WTC11 (cell line): Measurements from ENCODE around the gene SLC16A10.

Experiments used
- CREB1 ChIP-seq: sonication (generic); formaldehyde crosslinking; IDR thresholded peaks from 2 replicates; pipeline ENCODE4 v1.8.0; 2023; ENCODE audit warnings: mild to moderate bottlenecking, missing genetic modification reagents
- JUN ChIP-seq: sonication (generic); formaldehyde crosslinking; IDR thresholded peaks from 2 replicates; pipeline ENCODE4 v1.8.0; 2023; ENCODE audit warnings: mild to moderate bottlenecking, missing genetic modification reagents
- KAT7 ChIP-seq: sonication (generic); formaldehyde crosslinking; IDR thresholded peaks from 2 replicates; pipeline ENCODE4 v1.8.1; 2023; ENCODE audit warnings: missing genetic modification reagents, mild to moderate bottlenecking, borderline replicate concordance
- RELA ChIP-seq: sonication (generic); formaldehyde crosslinking; IDR thresholded peaks from 2 replicates; pipeline ENCODE4 v1.8.1; 2022; ENCODE audit warnings: missing genetic modification reagents, mild to moderate bottlenecking, borderline replicate concordance
- SP1 ChIP-seq: sonication (generic); formaldehyde crosslinking; conservative IDR thresholded peaks from 2 replicates; pipeline ENCODE4 v1.8.1; 2022; ENCODE audit warnings: missing genetic modification reagents
- TF ChIP-seq, protein P1 (sequence below): fragments of 200-600 bp; IDR thresholded peaks from 2 replicates; pipeline ENCODE4 v1.8.0; 2022; ENCODE audit warnings: antibody characterized with exemption
- TF ChIP-seq, protein P2 (sequence below): sonication (generic); formaldehyde crosslinking; IDR thresholded peaks from 2 replicates; pipeline ENCODE4 v1.8.1; 2023; ENCODE audit warnings: mild to moderate bottlenecking, missing genetic modification reagents, moderate library complexity
- TF ChIP-seq, protein P3 (sequence below): sonication (generic); formaldehyde crosslinking; IDR thresholded peaks from 2 replicates; pipeline ENCODE4 v1.8.1; 2023; ENCODE audit warnings: mild to moderate bottlenecking, missing genetic modification reagents
- TF ChIP-seq, protein P4 (sequence below): sonication (generic); formaldehyde crosslinking; IDR thresholded peaks from 2 replicates; pipeline ENCODE4 v1.8.0; 2023; ENCODE audit warnings: missing genetic modification reagents

DNA sequence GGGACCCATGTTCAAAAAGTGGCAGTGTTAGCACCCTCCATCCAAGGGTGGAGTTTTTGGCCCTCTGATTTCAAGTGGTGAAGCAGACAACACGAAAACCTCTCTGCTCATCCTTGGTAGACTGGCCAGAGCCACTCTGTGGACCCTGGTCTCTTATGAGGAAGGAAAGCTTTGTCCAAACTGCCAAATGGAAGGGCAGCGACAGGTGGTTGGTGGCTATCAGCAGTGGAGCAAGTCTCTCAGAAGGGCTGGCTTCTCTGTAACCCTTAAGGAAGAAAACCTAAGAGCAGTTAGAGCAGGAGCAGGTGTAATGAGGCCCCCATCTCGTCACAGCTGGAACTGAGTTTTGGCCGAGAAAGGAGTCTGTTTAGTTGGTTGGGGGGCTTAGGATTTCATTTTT, 155.8 kb downstream of the SLC16A10 start:
- TF ChIP-seq, protein P1, sequence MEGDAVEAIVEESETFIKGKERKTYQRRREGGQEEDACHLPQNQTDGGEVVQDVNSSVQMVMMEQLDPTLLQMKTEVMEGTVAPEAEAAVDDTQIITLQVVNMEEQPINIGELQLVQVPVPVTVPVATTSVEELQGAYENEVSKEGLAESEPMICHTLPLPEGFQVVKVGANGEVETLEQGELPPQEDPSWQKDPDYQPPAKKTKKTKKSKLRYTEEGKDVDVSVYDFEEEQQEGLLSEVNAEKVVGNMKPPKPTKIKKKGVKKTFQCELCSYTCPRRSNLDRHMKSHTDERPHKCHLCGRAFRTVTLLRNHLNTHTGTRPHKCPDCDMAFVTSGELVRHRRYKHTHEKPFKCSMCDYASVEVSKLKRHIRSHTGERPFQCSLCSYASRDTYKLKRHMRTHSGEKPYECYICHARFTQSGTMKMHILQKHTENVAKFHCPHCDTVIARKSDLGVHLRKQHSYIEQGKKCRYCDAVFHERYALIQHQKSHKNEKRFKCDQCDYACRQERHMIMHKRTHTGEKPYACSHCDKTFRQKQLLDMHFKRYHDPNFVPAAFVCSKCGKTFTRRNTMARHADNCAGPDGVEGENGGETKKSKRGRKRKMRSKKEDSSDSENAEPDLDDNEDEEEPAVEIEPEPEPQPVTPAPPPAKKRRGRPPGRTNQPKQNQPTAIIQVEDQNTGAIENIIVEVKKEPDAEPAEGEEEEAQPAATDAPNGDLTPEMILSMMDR = no peak
- TF ChIP-seq, protein P2, sequence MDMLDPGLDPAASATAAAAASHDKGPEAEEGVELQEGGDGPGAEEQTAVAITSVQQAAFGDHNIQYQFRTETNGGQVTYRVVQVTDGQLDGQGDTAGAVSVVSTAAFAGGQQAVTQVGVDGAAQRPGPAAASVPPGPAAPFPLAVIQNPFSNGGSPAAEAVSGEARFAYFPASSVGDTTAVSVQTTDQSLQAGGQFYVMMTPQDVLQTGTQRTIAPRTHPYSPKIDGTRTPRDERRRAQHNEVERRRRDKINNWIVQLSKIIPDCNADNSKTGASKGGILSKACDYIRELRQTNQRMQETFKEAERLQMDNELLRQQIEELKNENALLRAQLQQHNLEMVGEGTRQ = no peak
- TF ChIP-seq CREB1 (CRISPR knock-in tag) (no peak), KAT7 (CRISPR knock-in tag) (no peak), RELA (CRISPR knock-in tag) (no peak), JUN (CRISPR knock-in tag) (no peak), SP1 (CRISPR knock-in tag) (no peak)
- TF ChIP-seq, protein P3, sequence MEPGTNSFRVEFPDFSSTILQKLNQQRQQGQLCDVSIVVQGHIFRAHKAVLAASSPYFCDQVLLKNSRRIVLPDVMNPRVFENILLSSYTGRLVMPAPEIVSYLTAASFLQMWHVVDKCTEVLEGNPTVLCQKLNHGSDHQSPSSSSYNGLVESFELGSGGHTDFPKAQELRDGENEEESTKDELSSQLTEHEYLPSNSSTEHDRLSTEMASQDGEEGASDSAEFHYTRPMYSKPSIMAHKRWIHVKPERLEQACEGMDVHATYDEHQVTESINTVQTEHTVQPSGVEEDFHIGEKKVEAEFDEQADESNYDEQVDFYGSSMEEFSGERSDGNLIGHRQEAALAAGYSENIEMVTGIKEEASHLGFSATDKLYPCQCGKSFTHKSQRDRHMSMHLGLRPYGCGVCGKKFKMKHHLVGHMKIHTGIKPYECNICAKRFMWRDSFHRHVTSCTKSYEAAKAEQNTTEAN = no peak
- TF ChIP-seq, protein P4, sequence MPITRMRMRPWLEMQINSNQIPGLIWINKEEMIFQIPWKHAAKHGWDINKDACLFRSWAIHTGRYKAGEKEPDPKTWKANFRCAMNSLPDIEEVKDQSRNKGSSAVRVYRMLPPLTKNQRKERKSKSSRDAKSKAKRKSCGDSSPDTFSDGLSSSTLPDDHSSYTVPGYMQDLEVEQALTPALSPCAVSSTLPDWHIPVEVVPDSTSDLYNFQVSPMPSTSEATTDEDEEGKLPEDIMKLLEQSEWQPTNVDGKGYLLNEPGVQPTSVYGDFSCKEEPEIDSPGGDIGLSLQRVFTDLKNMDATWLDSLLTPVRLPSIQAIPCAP (CRISPR knock-in tag) = no peak
